ENCODE results near the gene FBN2. TPM values are rescaled to one million over a fixed set of nuclear protein-coding genes. Genes with fewer than 3 reads are reported as not detected.

Gene FBN2
- total RNA-seq, 4 donors from 2014 or later: 0.04 to 0.39 (median 0.15) TPM; not detected in 1

DNA sequence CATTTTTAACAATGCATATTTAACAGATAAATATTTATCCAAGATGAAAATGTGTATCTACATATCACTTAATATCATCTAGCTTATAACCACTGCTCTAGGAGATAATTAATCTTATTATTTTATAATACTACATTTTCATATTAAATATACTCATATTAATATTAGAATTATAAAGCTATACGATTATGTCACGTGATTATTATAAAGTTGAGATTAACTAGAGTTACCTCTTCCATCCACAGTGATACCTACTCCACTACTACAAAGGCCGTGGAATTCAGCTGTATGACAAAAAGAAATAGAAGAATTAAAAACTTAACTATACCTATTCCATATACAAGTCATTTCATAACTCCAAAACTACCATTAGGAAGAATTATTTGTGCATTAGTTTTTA, 171.9 kb downstream of the FBN2 start:
- WGBS, 2 donors: 92 to 95% methylated on average over 3 of the region's 3 CpGs
- H3K4me3 ChIP-seq (ENCODE audit: low read depth, poor library complexity, severe bottlenecking): no peak overlapping the region
- TF ChIP-seq POLR2A (IDR thresholded peaks at IDR 0.05): no peak
- TF ChIP-seq, protein P1, sequence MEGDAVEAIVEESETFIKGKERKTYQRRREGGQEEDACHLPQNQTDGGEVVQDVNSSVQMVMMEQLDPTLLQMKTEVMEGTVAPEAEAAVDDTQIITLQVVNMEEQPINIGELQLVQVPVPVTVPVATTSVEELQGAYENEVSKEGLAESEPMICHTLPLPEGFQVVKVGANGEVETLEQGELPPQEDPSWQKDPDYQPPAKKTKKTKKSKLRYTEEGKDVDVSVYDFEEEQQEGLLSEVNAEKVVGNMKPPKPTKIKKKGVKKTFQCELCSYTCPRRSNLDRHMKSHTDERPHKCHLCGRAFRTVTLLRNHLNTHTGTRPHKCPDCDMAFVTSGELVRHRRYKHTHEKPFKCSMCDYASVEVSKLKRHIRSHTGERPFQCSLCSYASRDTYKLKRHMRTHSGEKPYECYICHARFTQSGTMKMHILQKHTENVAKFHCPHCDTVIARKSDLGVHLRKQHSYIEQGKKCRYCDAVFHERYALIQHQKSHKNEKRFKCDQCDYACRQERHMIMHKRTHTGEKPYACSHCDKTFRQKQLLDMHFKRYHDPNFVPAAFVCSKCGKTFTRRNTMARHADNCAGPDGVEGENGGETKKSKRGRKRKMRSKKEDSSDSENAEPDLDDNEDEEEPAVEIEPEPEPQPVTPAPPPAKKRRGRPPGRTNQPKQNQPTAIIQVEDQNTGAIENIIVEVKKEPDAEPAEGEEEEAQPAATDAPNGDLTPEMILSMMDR (IDR thresholded peaks at IDR 0.05): no peak
- intact Hi-C loops (cut with DNase I; ENCODE audit: low total_unique reads): no loop called here
- DNase-seq (ENCODE audit: low spot score in 2 of 2): no peak

DNA sequence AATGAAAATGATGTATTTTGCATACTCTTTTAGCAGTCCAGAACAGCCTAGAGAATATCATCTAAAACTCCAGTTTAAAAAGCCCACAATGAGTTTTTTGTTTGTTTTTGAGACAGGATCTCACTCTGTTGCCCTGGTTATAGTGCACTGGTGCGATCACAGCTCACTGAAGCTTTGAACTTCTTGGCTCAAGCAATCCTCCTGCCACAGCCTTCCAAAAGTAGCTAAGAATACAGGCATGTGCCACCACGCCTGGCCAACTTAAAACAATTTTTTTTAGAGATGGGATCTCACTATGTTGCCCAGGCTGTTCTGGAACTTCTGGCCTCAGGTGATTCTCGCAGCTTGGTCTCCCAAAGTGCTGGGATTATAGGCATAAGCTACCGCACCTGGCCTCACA, 175.7 kb downstream of the FBN2 start:
- no peak for DNase-seq (ENCODE audit: low spot score in 2 of 2)
- H3K4me3 ChIP-seq (ENCODE audit: low read depth, poor library complexity, severe bottlenecking): no peak overlapping the region
- 71 to 76% methylated on average over 4 of the region's 4 CpGs for WGBS, 2 donors
- intact Hi-C loops (cut with DNase I; ENCODE audit: low total_unique reads): no loop called here
- TF ChIP-seq, protein P1 (IDR thresholded peaks at IDR 0.05): no peak
- TF ChIP-seq POLR2A (IDR thresholded peaks at IDR 0.05): no peak

DNA sequence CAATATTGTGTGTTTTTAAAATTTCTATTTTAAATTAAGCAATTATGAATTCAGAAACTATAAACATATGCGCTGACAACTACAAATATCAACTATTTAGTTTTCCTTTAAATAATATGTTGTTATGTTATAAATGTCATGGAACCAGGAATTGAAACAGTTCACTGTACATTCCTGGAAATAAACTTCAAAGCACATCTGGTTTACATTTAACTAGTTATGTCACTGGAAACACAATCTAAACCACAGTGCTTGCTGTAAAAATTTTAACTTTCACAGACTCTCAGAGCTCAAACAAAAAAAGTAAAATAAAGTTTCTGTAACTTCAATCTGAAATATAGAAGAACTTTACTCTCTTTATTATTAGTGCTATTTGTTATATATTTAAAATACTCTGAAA, 179.2 kb downstream of the FBN2 start:
- intact Hi-C loops (cut with DNase I; ENCODE audit: low total_unique reads): no loop called here
- no peak for DNase-seq (ENCODE audit: low spot score in 2 of 2)

DNA sequence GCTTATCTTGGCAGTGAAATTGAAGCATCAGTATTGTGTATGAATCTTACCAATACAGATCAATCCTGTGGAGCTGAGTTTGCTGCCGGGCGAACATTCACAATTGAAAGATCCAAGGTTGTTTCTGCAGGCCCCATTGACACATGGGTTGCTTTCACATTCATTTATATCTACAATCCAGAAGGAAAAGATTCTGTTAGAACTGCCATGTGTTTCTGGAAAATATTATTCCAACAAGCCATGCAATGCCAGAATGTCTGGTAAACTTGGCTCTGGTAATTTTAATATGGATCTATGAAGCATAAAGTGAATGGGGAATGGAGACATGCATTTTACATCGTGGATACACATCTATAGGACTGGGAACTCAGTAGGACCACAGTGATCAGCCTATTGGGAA, 180.8 kb downstream of the FBN2 start:
- WGBS, 2 donors: 66 to 68% methylated on average over 3 of the region's 3 CpGs
- no peak for DNase-seq (ENCODE audit: low spot score in 2 of 2)
- H3K4me3 ChIP-seq (ENCODE audit: low read depth, poor library complexity, severe bottlenecking): no peak overlapping the region
- no peak for TF ChIP-seq POLR2A (IDR thresholded peaks at IDR 0.05)
- TF ChIP-seq, protein P1 (IDR thresholded peaks at IDR 0.05): no peak
- intact Hi-C loops (cut with DNase I; ENCODE audit: low total_unique reads): no loop called here

More for the DNA sequence above, 179.2 kb downstream of the FBN2 start:
- TF ChIP-seq, protein P1 (IDR thresholded peaks at IDR 0.05): no peak
- TF ChIP-seq POLR2A (IDR thresholded peaks at IDR 0.05): no peak
- WGBS, 2 donors: 67 to 73% methylated on average over 1 of the region's 1 CpG
- no peak overlapping the region for H3K4me3 ChIP-seq (ENCODE audit: low read depth, poor library complexity, severe bottlenecking)

DNA sequence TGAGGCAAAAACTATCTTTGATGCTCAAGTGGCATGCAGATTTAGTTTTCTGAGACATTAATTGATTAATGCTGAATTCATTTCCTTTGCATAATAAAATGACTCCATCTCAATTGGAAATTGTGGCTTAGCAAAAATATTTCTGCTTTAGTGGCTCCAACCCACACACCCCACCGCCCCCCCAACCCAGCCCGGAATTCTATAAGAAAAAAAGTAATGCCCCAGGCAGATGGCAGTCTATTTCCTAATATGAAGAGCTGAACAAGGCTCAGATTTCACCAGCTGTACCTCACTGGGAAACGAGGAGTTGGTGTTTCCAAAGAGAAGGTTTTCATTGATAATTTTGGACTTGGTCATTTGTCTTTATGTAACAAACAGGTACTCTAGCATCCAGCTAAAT, 182.1 kb downstream of the FBN2 start:
- WGBS, 2 donors: 38 to 41% methylated on average over 3 of the region's 3 CpGs
- TF ChIP-seq POLR2A (IDR thresholded peaks at IDR 0.05): no peak
- TF ChIP-seq, protein P1 (IDR thresholded peaks at IDR 0.05): no peak
- no peak for DNase-seq (ENCODE audit: low spot score in 2 of 2)
- no peak overlapping the region for H3K4me3 ChIP-seq (ENCODE audit: low read depth, poor library complexity, severe bottlenecking)
- intact Hi-C loops (cut with DNase I; ENCODE audit: low total_unique reads): no loop called here

DNA sequence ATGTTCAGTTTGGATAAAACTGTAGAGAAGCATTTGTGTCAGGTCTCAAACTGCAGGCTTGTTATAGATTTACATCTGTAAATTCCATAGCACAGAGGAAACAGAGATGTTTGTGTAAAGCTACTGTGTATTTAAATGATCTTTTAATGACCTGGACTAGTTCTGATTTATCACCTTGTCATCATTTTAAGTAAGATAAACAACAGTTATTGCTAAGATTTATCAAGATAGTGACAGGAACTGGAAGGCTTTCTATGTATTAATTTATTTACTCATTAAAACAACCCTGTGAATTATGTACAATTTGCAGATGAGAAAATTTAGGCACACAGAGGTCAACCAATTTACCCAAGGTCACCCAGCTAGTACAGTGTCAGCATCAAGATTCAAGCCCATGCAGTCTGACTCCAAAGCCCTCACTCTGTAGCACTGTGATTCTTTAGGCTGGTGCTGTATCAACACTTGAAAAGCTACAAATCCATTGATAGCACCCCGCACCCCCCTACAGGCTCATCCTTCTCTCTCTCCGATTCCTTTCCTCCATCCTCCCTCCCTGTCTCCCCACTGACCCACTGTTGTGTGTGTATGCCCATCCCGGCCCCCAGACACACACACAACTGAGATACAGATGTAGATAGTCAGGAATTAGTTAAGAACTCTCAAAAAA, 184.5 kb downstream of the FBN2 start:
- DNase-seq (ENCODE audit: low spot score in 2 of 2): no peak
- WGBS, 2 donors: 86 to 93% methylated on average over 3 of the region's 3 CpGs
- TF ChIP-seq POLR2A (IDR thresholded peaks at IDR 0.05): no peak
- TF ChIP-seq, protein P1 (IDR thresholded peaks at IDR 0.05): no peak
- intact Hi-C loops (cut with DNase I; ENCODE audit: low total_unique reads): no loop called here
- H3K4me3 ChIP-seq (ENCODE audit: low read depth, poor library complexity, severe bottlenecking): no peak overlapping the region

Data from lower leg skin (tissue), 4 donors.